PC-9 (cell line): Measurements from ENCODE around the gene CUL3. TPM values are rescaled to one million over a fixed set of nuclear protein-coding genes. Genes with fewer than 3 reads are reported as not detected.

Experiments
- BruUV-seq: library from RNA; stranded (reverse); fragments of 400-500 nt; replicated peaks from 2 replicates; lab custom pipeline; 2021; lab: Mats Ljungman, UMichigan
- CTCF ChIA-PET: fragments of 300-600 bp; sonication (Branson Sonifier 250); formaldehyde crosslinking; loops from one replicate; lab custom pipeline; 2022; ENCODE audit warnings: antibody characterized with exemption; lab: Charles Lee
- POLR2A ChIA-PET: fragments of 300-600 bp; sonication (Branson Sonifier 250); formaldehyde crosslinking; loops from one replicate; lab custom pipeline; 2022; ENCODE audit warnings: antibody characterized with exemption; ENCODE audit not compliant: unreplicated experiment; lab: Charles Lee
- DNase-seq, 2 experiments: peaks; one replicate each; pipeline versions ENCODE4 v3.0.0 to v3.0.0-alpha.2; 2015 to 2022; ENCODE audit warnings: mixed read lengths in 1 of 2
- H2AFZ ChIP-seq: fragments of 200-600 bp; sonication (generic); 2 replicates; pipeline ENCODE4 v1.8.1; 2017; ENCODE audit warnings: antibody characterized with exemption
- H3F3A ChIP-seq: fragments of 200-600 bp; sonication (generic); 2 replicates; pipeline ENCODE4 v1.8.1; 2017; ENCODE audit warnings: antibody characterized with exemption, mild to moderate bottlenecking, low read depth; ENCODE audit not compliant: insufficient read depth
- H3K27ac ChIP-seq: fragments of 200-600 bp; sonication (generic); 2 replicates; pipeline ENCODE4 v1.6.1; 2016; ENCODE audit warnings: mixed run types
- H3K27me3 ChIP-seq: fragments of 200-600 bp; sonication (generic); 2 replicates; pipeline ENCODE4 v1.6.1; 2016; ENCODE audit warnings: low read depth, mixed run types; ENCODE audit not compliant: insufficient read depth
- H3K36me3 ChIP-seq: fragments of 200-600 bp; sonication (generic); 2 replicates; pipeline ENCODE4 v1.6.1; 2016; ENCODE audit warnings: low read depth, mixed run types
- H3K4me1 ChIP-seq: fragments of 200-600 bp; sonication (generic); replicated peaks from 2 replicates; pipeline ENCODE4 v1.6.1; 2016; ENCODE audit warnings: mixed run types; ENCODE audit not compliant: insufficient read depth
- H3K4me2 ChIP-seq: fragments of 200-600 bp; sonication (generic); 2 replicates; pipeline ENCODE4 v1.6.1; 2017; ENCODE audit warnings: mixed run types
- H3K4me3 ChIP-seq: fragments of 200-600 bp; sonication (generic); 2 replicates; pipeline ENCODE4 v1.6.1; 2016; ENCODE audit warnings: mixed run types
- H3K79me2 ChIP-seq: fragments of 200-600 bp; sonication (generic); 2 replicates; pipeline ENCODE4 v1.6.1; 2017; ENCODE audit warnings: low read depth, mixed run types
- H3K9me2 ChIP-seq: fragments of 200-600 bp; sonication (generic); 2 replicates; pipeline ENCODE4 v1.8.1; 2017; ENCODE audit warnings: mild to moderate bottlenecking; ENCODE audit not compliant: insufficient read depth
- H3K9me3 ChIP-seq: fragments of 200-600 bp; sonication (generic); 2 replicates; pipeline ENCODE4 v1.8.1; 2016; ENCODE audit warnings: low read depth; ENCODE audit not compliant: insufficient read depth
- H4K20me1 ChIP-seq: fragments of 200-600 bp; sonication (generic); 2 replicates; pipeline ENCODE4 v1.8.1; 2017; ENCODE audit not compliant: insufficient read depth
- EZH2 ChIP-seq: fragments of 200-600 bp; sonication (generic); IDR thresholded peaks from 2 replicates; pipeline ENCODE4 v1.8.0; 2017; ENCODE audit warnings: antibody characterized with exemption, low read depth
- intact Hi-C: fragments of 100-400 bp; cut with micrococcal nuclease; formaldehyde crosslinking; loops from one replicate; pipeline ENCODE4 v1.10.0; 2022; ENCODE audit not compliant: unreplicated experiment
- total RNA-seq: library from RNA; stranded (reverse); gene quantifications from 2 replicates; pipeline ENCODE4 v1.2.3, GENCODE V29; 2021
- TF ChIP-seq, protein P1 (sequence below): fragments of 200-600 bp; sonication (generic); conservative IDR thresholded peaks from 2 replicates; pipeline ENCODE4 v1.6.1; 2017; ENCODE audit warnings: mixed run types, antibody characterized with exemption, mild to moderate bottlenecking, moderate library complexity

The CUL3 gene
- total RNA-seq, 1 experiment from 2014 or later: 200 TPM

DNA sequence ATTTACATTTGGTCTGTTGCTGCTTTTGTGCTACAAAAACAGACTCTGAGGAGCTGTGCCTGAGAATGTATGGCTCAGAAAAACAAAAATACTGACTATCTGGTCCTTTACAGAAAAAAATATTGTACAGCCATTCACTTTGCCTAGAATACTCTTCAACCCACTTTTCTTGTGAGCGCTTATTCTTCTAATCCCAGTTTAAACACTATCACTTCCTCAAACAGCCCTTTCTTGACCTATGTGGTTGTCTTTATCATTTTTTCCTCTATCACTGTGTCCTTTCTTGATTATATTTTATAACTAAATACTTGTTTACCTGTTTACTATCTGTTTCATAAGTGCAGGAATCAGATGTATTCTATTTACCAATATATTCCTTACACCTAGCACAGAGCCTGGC is 33.5 kb downstream of the CUL3 start:
- no peaks in the 10 kb centered on the region; the same call in 1 of the 2 replicates for H3K9me3 ChIP-seq
- H3K4me1 ChIP-seq: no peaks in the 10 kb centered on the region
- ChIA-PET CTCF (no interaction called here), POLR2A (no interaction called here)
- H3K27ac ChIP-seq: 0 out of 2 replicates have a peak overlapping the region, but pooled peaks have one; percentile 2
- no peak overlapping the region for H3K4me3 ChIP-seq
- no peak overlapping the region for H3K4me2 ChIP-seq
- no TSS peak for BruUV-seq
- no peak for TF ChIP-seq EZH2
- TF ChIP-seq, protein P1, sequence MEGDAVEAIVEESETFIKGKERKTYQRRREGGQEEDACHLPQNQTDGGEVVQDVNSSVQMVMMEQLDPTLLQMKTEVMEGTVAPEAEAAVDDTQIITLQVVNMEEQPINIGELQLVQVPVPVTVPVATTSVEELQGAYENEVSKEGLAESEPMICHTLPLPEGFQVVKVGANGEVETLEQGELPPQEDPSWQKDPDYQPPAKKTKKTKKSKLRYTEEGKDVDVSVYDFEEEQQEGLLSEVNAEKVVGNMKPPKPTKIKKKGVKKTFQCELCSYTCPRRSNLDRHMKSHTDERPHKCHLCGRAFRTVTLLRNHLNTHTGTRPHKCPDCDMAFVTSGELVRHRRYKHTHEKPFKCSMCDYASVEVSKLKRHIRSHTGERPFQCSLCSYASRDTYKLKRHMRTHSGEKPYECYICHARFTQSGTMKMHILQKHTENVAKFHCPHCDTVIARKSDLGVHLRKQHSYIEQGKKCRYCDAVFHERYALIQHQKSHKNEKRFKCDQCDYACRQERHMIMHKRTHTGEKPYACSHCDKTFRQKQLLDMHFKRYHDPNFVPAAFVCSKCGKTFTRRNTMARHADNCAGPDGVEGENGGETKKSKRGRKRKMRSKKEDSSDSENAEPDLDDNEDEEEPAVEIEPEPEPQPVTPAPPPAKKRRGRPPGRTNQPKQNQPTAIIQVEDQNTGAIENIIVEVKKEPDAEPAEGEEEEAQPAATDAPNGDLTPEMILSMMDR: no peak
- no peak for DNase-seq
- no peaks in the 10 kb centered on the region for H3K9me2 ChIP-seq
- no peaks in the 10 kb centered on the region for H3K27me3 ChIP-seq
- peaks cover 13% of the 10 kb centered on the region for H3F3A ChIP-seq
- peaks cover 42% of the 10 kb centered on the region for H3K36me3 ChIP-seq
- H4K20me1 ChIP-seq: peaks cover 75% of the 10 kb centered on the region
- H2AFZ ChIP-seq: no peak overlapping the region
- H3K79me2 ChIP-seq: peaks cover 96% of the 10 kb centered on the region
- intact Hi-C loops: no loop called here

DNA sequence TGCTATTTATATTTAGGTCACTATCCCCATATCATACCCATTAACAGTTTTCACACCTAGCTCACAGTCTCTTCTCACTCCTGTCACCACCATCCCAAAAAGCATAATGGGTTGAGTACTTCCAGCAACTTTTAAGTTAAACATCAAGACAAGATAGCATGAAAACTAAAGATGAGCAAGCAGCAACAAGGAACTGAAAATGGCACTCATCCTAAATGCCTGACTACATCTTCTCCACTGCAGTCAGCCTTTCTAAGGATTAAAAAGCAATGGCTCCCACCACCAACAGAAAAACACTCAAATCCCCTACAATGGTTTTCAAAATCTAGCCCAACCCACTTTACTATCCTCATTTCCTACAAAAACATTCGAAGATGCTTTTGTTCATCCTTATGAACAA is 38.2 kb downstream of the CUL3 start:
- Histone ChIP-seq H3K4me1 (no peaks in the 10 kb centered on the region), H4K20me1 (peaks cover 76% of the 10 kb centered on the region), H3K9me2 (no peaks in the 10 kb centered on the region), H3K27ac (no peak overlapping the region), H3F3A (peaks cover 10% of the 10 kb centered on the region; the same call in 1 of the 2 replicates), H3K79me2 (peaks cover 96% of the 10 kb centered on the region), H3K4me2 (no peak overlapping the region), H3K4me3 (no peak overlapping the region), H3K9me3 (no peaks in the 10 kb centered on the region; the same call in 1 of the 2 replicates), H3K27me3 (no peaks in the 10 kb centered on the region), H3K36me3 (peaks cover 27% of the 10 kb centered on the region), H2AFZ (no peak overlapping the region)
- no peak for TF ChIP-seq EZH2
- TF ChIP-seq, protein P1: no peak
- CTCF ChIA-PET: no interaction called here
- POLR2A ChIA-PET: no interaction called here
- no peak for DNase-seq
- intact Hi-C loops: loop anchor here (2.0 to 5.0 kb wide), 2 partner anchors 14 to 50 kb away; no protein-coding TSS in a partner anchor
- no TSS peak for BruUV-seq

DNA sequence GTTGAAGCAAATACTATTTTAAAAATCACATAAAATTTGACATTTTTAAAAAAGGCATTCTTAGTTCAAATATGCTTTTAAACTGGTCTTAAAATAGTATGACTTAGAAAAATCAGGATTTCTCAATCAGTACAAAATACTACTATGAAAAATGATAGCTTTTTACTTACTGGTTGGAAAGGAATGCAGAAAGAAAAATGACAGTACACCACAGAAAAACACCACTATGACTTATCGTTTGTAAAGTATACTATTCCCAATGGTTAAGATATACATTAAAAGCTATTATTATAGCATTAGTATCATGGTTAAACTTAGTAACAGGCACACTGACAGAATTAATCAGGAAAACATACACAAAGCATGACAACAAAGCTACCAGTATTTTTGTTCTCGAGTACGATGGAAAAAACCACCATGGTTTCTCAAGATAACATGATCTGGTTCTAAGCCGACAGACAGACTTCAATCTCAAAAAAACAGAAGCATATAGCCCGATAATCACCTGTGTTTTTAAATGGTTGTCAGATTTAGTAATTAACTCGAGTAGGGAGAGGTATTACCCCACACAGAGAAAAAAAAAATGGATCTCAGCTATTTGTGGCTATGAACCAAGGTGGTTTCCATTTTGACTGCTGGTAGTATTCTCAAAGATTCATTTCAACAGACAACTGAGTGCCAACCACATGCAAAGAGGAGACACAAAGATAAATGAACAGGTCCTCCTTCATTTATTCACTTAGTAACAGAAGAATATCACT is 39.1 kb downstream of the CUL3 start:
- Histone ChIP-seq H3K9me3 (no peaks in the 10 kb centered on the region; the same call in 1 of the 2 replicates), H3K4me1 (no peaks in the 10 kb centered on the region), H4K20me1 (peaks cover 85% of the 10 kb centered on the region), H3K79me2 (peaks cover 98% of the 10 kb centered on the region), H3K27me3 (no peaks in the 10 kb centered on the region), H3K27ac (no peak overlapping the region), H3K9me2 (no peaks in the 10 kb centered on the region), H3K36me3 (peaks cover 33% of the 10 kb centered on the region), H3K4me3 (no peak overlapping the region), H2AFZ (no peak overlapping the region), H3F3A (peaks cover 10% of the 10 kb centered on the region; the same call in 1 of the 2 replicates), H3K4me2 (no peak overlapping the region)
- TF ChIP-seq, protein P1: no peak
- POLR2A ChIA-PET: interaction anchor here (0.6 kb wide), 1 partner anchor 1207 kb away, joined by 3 read pairs; no protein-coding TSS in a partner anchor
- no peak for DNase-seq
- BruUV-seq: no TSS peak
- intact Hi-C loops: loop anchor here (2.0 to 5.0 kb wide), 2 partner anchors 15 to 49 kb away; no protein-coding TSS in a partner anchor
- CTCF ChIA-PET: interaction anchor here (0.6 kb wide), 1 partner anchor 104 kb away, joined by 4 read pairs; no protein-coding TSS in a partner anchor
